Loucy (cell line): ENCODE measurements around the gene CALML4.
"Not testable (repeated sequence)": the region's sequence is repeated elsewhere in the genome, so short reads cannot be mapped to it uniquely, and the experiment has no call there.

ENCODE experiments used
- H2AFZ ChIP-seq: fragments of 200-600 bp; sonication (generic); 2 replicates; pipeline ENCODE4 v1.6.0; 2016; ENCODE audit warnings: antibody characterized with exemption, mild to moderate bottlenecking, low read length, moderate library complexity
- H3F3A ChIP-seq: fragments of 200-600 bp; 2 replicates; pipeline ENCODE4 v1.6.0; 2016; ENCODE audit warnings: antibody characterized with exemption, low read depth, mild to moderate bottlenecking
- H3K27me3 ChIP-seq: fragments of 200-600 bp; sonication (generic); 2 replicates; pipeline ENCODE4 v1.6.1; 2014; ENCODE audit warnings: low read length, mild to moderate bottlenecking; ENCODE audit not compliant: insufficient read depth, poor library complexity, severe bottlenecking
- H3K36me3 ChIP-seq: fragments of 200-600 bp; sonication (generic); 2 replicates; pipeline ENCODE4 v1.6.1; 2016; ENCODE audit warnings: low read length; ENCODE audit not compliant: insufficient read depth
- H3K4me1 ChIP-seq: fragments of 200-600 bp; sonication (generic); 2 replicates; pipeline ENCODE4 v1.5.1; 2014; ENCODE audit warnings: low read length, mild to moderate bottlenecking; ENCODE audit not compliant: insufficient read depth, poor library complexity, severe bottlenecking
- H3K4me2 ChIP-seq: fragments of 200-600 bp; sonication (generic); 2 replicates; pipeline ENCODE4 v1.6.0; 2014; ENCODE audit warnings: antibody characterized with exemption, low read length, low read depth, mild to moderate bottlenecking; ENCODE audit not compliant: poor library complexity, severe bottlenecking
- H3K4me3 ChIP-seq: fragments of 200-600 bp; sonication (generic); 2 replicates; pipeline ENCODE4 v1.5.1; 2014; ENCODE audit warnings: low read length, mild to moderate bottlenecking, mixed read lengths; ENCODE audit not compliant: poor library complexity, severe bottlenecking
- H3K79me2 ChIP-seq: fragments of 200-600 bp; sonication (generic); 2 replicates; pipeline ENCODE4 v1.6.1; 2014; ENCODE audit warnings: low read length; ENCODE audit not compliant: insufficient read depth
- H3K9ac ChIP-seq: fragments of 200-600 bp; sonication (generic); 2 replicates; pipeline ENCODE4 v1.6.0; 2014; ENCODE audit warnings: mild to moderate bottlenecking, low read depth, low read length, moderate library complexity; ENCODE audit not compliant: poor library complexity, severe bottlenecking
- H3K9me2 ChIP-seq: fragments of 200-600 bp; sonication (generic); replicated peaks from 2 replicates; pipeline ENCODE4 v1.6.1; 2016; ENCODE audit warnings: low read depth, low read length, mixed read lengths
- H3K9me3 ChIP-seq: fragments of 200-600 bp; sonication (generic); 2 replicates; pipeline ENCODE4 v1.6.1; 2014; ENCODE audit warnings: mild to moderate bottlenecking, antibody characterized with exemption, low read length, low read depth; ENCODE audit not compliant: insufficient read depth
- H4K20me1 ChIP-seq: fragments of 200-600 bp; sonication (generic); 2 replicates; pipeline ENCODE4 v1.6.0; 2014; ENCODE audit warnings: antibody characterized with exemption, low read length, mild to moderate bottlenecking; ENCODE audit not compliant: insufficient read depth, poor library complexity, severe bottlenecking
- CTCF ChIP-seq: fragments of 200-600 bp; sonication (generic); conservative IDR thresholded peaks from 2 replicates; pipeline ENCODE4 v1.5.1; 2014; ENCODE audit warnings: mild to moderate bottlenecking, antibody characterized with exemption, low read length
- EZH2phosphoT487 ChIP-seq: fragments of 200-600 bp; IDR thresholded peaks from 2 replicates; pipeline ENCODE4 v1.6.1; 2018; ENCODE audit warnings: antibody characterized with exemption, mild to moderate bottlenecking, moderate library complexity, borderline replicate concordance

Gene CALML4

DNA sequence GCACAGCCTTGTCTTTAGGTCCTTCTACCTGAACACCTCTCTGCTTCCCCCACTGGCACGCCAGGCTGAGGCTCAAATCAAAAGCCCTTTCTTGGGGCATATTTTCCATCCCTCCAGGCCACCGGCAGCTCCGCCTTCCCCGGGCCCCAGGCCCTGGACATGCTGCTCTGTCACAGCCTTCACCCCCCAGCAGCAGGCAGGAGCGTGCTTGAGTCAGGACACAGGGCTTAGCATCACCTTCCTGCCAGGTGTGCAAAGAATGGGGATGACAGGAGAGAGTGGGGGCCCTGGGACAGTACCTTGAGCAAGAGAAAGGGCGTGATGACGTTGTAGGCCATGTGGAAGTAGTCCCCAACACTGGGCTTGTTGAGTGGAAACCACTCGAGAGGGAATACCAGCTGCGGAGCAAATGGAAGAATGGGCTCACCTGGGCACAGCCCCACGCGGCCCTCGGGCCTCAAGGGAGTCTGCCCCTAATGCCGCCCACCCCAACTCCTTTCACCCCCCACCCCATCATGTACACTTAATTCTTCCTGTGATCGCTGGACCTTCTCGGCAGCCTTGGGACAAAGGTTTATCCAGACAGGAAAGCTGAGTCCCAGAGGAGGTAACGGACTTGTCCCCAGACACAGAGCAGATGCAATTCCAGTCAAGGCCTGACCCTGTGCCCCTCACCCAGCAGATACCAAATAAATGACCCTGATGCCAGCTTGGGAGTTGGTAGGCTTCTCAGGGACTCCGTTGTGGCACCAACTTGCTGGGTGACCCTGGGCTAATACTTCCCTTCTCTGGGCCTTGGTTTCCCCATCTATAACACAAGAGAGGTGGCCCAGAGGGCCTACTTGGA is 9.1 kb upstream of the CALML4 start:
- Histone ChIP-seq H3K9ac (no peak overlapping the region), H3K36me3 (peaks cover 47% of the 10 kb centered on the region; the same call in 1 of the 2 replicates), H3K4me3 (no peak overlapping the region), H4K20me1 (peaks cover 24% of the 10 kb centered on the region), H2AFZ (no peak overlapping the region), H3K27me3 (no peaks in the 10 kb centered on the region), H3F3A (no peaks in the 10 kb centered on the region), H3K9me2 (no peaks in the 10 kb centered on the region), H3K4me1 (no peaks in the 10 kb centered on the region), H3K79me2 (peaks cover 48% of the 10 kb centered on the region), H3K4me2 (no peak overlapping the region), H3K9me3 (no peaks in the 10 kb centered on the region)
- TF ChIP-seq EZH2phosphoT487 (no peak), CTCF (no peak)

- H4K20me1 ChIP-seq, result peaks cover 17% of the 10 kb centered on the region
These were observed 8.3 kb upstream of the CALML4 start for GRCh38 chr15:68213491-68213845.

GRCh38 chr15:68211656-68212320 is 6.7 kb upstream of the CALML4 start:
- Histone ChIP-seq H3K36me3 (peaks cover 33% of the 10 kb centered on the region; the same call in 1 of the 2 replicates), H4K20me1 (peaks cover 17% of the 10 kb centered on the region), H3K79me2 (peaks cover 24% of the 10 kb centered on the region; the same call in 1 of the 2 replicates), H3F3A (no peaks in the 10 kb centered on the region), H2AFZ (no peak overlapping the region), H3K4me3 (no peak overlapping the region), H3K4me1 (no peaks in the 10 kb centered on the region), H3K9ac (no peak overlapping the region), H3K4me2 (no peak overlapping the region), H3K9me2 (no peaks in the 10 kb centered on the region), H3K9me3 (no peaks in the 10 kb centered on the region), H3K27me3 (no peaks in the 10 kb centered on the region)
- TF ChIP-seq CTCF (no peak), EZH2phosphoT487 (no peak)

More at GRCh38 chr15:68213491-68213845, 8.3 kb upstream of the CALML4 start:
- Histone ChIP-seq H3K36me3 (peaks cover 41% of the 10 kb centered on the region; the same call in 1 of the 2 replicates), H3K79me2 (peaks cover 41% of the 10 kb centered on the region)
- H3F3A ChIP-seq, H3K4me3 ChIP-seq, H3K27me3 ChIP-seq, H3K9me2 ChIP-seq, H3K9me3 ChIP-seq, H3K4me2 ChIP-seq, H3K9ac ChIP-seq, H2AFZ ChIP-seq, H3K4me1 ChIP-seq: not testable (repeated sequence)
